Activated naive CD8-positive, alpha-beta T cell (primary cell): Measurements from ENCODE around the gene TOMM20.

Source experiments
- H3K27ac Mint-ChIP-seq: one replicate; pipeline ENCODE4 v1.8.0; 2021; ENCODE audit warnings: mixed read lengths
- H3K27me3 Mint-ChIP-seq: one replicate; pipeline ENCODE4 v1.8.0; 2021; ENCODE audit warnings: mixed read lengths
- H3K36me3 Mint-ChIP-seq: one replicate; pipeline ENCODE4 v1.8.0; 2021; ENCODE audit warnings: mixed read lengths
- H3K4me1 Mint-ChIP-seq: one replicate; pipeline ENCODE4 v1.8.0; 2021; ENCODE audit warnings: low read depth, mixed read lengths
- H3K4me3 Mint-ChIP-seq: one replicate; pipeline ENCODE4 v1.8.0; 2021; ENCODE audit warnings: mild to moderate bottlenecking, mixed read lengths
- H3K9me3 Mint-ChIP-seq: one replicate; pipeline ENCODE4 v1.8.0; 2021; ENCODE audit warnings: low read depth, mixed read lengths

The TOMM20 gene

GRCh38 chr1:235124111-235124510 lies 4.5 kb downstream of the TOMM20 start:
- H3K4me1 Mint-ChIP-seq: peaks cover 56% of the 10 kb centered on the region
- H3K27ac Mint-ChIP-seq: peak overlapping the region; percentile 89
- H3K9me3 Mint-ChIP-seq: no peaks in the 10 kb centered on the region
- peaks cover 19% of the 10 kb centered on the region for H3K36me3 Mint-ChIP-seq
- H3K27me3 Mint-ChIP-seq: no peaks in the 10 kb centered on the region
- peak overlapping the region; percentile 80 for H3K4me3 Mint-ChIP-seq

GRCh38 chr1:235122348-235122747 lies 6.3 kb downstream of the TOMM20 start:
- H3K27ac Mint-ChIP-seq: peak overlapping the region; percentile 52
- no peaks in the 10 kb centered on the region for H3K27me3 Mint-ChIP-seq
- H3K4me1 Mint-ChIP-seq: peaks cover 52% of the 10 kb centered on the region
- H3K9me3 Mint-ChIP-seq: no peaks in the 10 kb centered on the region
- peak overlapping the region; percentile 21 for H3K4me3 Mint-ChIP-seq
- H3K36me3 Mint-ChIP-seq: peaks cover 17% of the 10 kb centered on the region

- H3K4me1 Mint-ChIP-seq: peaks cover 6% of the 10 kb centered on the region
- no peaks in the 10 kb centered on the region for H3K27me3 Mint-ChIP-seq
- peaks cover 19% of the 10 kb centered on the region for H3K36me3 Mint-ChIP-seq
- peak overlapping the region; percentile 34 for H3K27ac Mint-ChIP-seq
- H3K4me3 Mint-ChIP-seq: no peak overlapping the region
- no peaks in the 10 kb centered on the region for H3K9me3 Mint-ChIP-seq
Measured at GRCh38 chr1:235113183-235113917, 15.3 kb downstream of the TOMM20 start.

- Mint-ChIP-seq H3K36me3 (peaks cover 17% of the 10 kb centered on the region), H3K27ac (peak overlapping the region; percentile 34), H3K27me3 (no peaks in the 10 kb centered on the region), H3K9me3 (no peaks in the 10 kb centered on the region), H3K4me1 (peaks cover 6% of the 10 kb centered on the region), H3K4me3 (no peak overlapping the region)
Measured at GRCh38 chr1:235112297-235113182, 16.1 kb downstream of the TOMM20 start.

- no peaks in the 10 kb centered on the region for H3K27me3 Mint-ChIP-seq
- H3K4me1 Mint-ChIP-seq: peaks cover 13% of the 10 kb centered on the region
- no peak overlapping the region for H3K27ac Mint-ChIP-seq
- no peaks in the 10 kb centered on the region for H3K9me3 Mint-ChIP-seq
- H3K4me3 Mint-ChIP-seq: no peak overlapping the region
- H3K36me3 Mint-ChIP-seq: peaks cover 22% of the 10 kb centered on the region
Measured at GRCh38 chr1:235111107-235111506, 17.5 kb downstream of the TOMM20 start.

- Mint-ChIP-seq H3K4me1 (peaks cover 25% of the 10 kb centered on the region), H3K27me3 (no peaks in the 10 kb centered on the region), H3K36me3 (peaks cover 20% of the 10 kb centered on the region), H3K27ac (no peak overlapping the region), H3K4me3 (no peak overlapping the region), H3K9me3 (no peaks in the 10 kb centered on the region)
Measured at GRCh38 chr1:235108876-235109275, 19.8 kb downstream of the TOMM20 start.

- Mint-ChIP-seq H3K4me3 (no peak overlapping the region), H3K4me1 (peaks cover 28% of the 10 kb centered on the region), H3K36me3 (peaks cover 13% of the 10 kb centered on the region), H3K27me3 (no peaks in the 10 kb centered on the region), H3K27ac (no peak overlapping the region), H3K9me3 (no peaks in the 10 kb centered on the region)
Measured at GRCh38 chr1:235108185-235108593, 20.4 kb downstream of the TOMM20 start.

GRCh38 chr1:235107368-235108184 lies 21.1 kb downstream of the TOMM20 start:
- Mint-ChIP-seq H3K27ac (no peak overlapping the region), H3K27me3 (no peaks in the 10 kb centered on the region), H3K4me3 (no peak overlapping the region), H3K4me1 (peaks cover 34% of the 10 kb centered on the region), H3K36me3 (peaks cover 13% of the 10 kb centered on the region), H3K9me3 (no peaks in the 10 kb centered on the region)

GRCh38 chr1:235106457-235106856 lies 22.2 kb downstream of the TOMM20 start:
- H3K9me3 Mint-ChIP-seq: no peaks in the 10 kb centered on the region
- no peak overlapping the region for H3K27ac Mint-ChIP-seq
- H3K4me3 Mint-ChIP-seq: no peak overlapping the region
- peaks cover 13% of the 10 kb centered on the region for H3K36me3 Mint-ChIP-seq
- peaks cover 42% of the 10 kb centered on the region for H3K4me1 Mint-ChIP-seq
- H3K27me3 Mint-ChIP-seq: peaks cover 3% of the 10 kb centered on the region

- Mint-ChIP-seq H3K36me3 (peaks cover 9% of the 10 kb centered on the region), H3K4me1 (peaks cover 43% of the 10 kb centered on the region), H3K4me3 (no peak overlapping the region), H3K9me3 (no peaks in the 10 kb centered on the region), H3K27ac (no peak overlapping the region), H3K27me3 (peaks cover 5% of the 10 kb centered on the region)
Measured at GRCh38 chr1:235105051-235106043, 23.3 kb downstream of the TOMM20 start.

GRCh38 chr1:235102993-235103411 lies 25.6 kb downstream of the TOMM20 start:
- Mint-ChIP-seq H3K9me3 (no peaks in the 10 kb centered on the region), H3K4me3 (peak overlapping the region; percentile 57), H3K4me1 (peaks cover 42% of the 10 kb centered on the region), H3K27ac (no peak overlapping the region), H3K36me3 (peaks cover 6% of the 10 kb centered on the region), H3K27me3 (peaks cover 5% of the 10 kb centered on the region)

- Mint-ChIP-seq H3K4me3 (no peak overlapping the region), H3K27me3 (peaks cover 5% of the 10 kb centered on the region), H3K4me1 (peaks cover 42% of the 10 kb centered on the region), H3K27ac (no peak overlapping the region), H3K9me3 (no peaks in the 10 kb centered on the region), H3K36me3 (peaks cover 2% of the 10 kb centered on the region)
Measured at GRCh38 chr1:235102259-235102582, 26.4 kb downstream of the TOMM20 start.

- no peak overlapping the region for H3K4me3 Mint-ChIP-seq
- H3K36me3 Mint-ChIP-seq: peaks cover 2% of the 10 kb centered on the region
- H3K9me3 Mint-ChIP-seq: no peaks in the 10 kb centered on the region
- peaks cover 8% of the 10 kb centered on the region for H3K27me3 Mint-ChIP-seq
- peaks cover 38% of the 10 kb centered on the region for H3K4me1 Mint-ChIP-seq
- H3K27ac Mint-ChIP-seq: no peak overlapping the region
Measured at GRCh38 chr1:235101558-235102258, 26.9 kb downstream of the TOMM20 start.
